ENCODE results near the gene MYPN.

DNA sequence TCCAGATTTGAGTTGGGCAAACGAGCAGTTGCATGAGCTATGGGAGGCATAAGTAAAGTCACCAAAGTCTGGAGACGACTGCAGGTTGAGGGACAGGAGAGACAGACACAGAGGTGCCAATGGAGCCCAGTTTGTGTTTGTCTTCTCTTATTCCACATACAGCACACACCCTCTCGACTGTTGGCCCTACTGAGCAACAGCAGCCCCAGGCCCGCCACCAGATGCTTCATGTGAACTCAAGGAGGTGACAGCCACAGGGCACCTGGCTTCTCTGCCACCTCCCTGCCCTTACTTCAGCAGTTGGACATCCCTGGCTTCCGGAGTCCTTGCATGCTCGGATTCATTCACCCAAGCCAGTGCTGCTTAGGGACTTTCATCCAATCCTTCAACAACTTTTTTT is 129.1 kb downstream of the MYPN start:
- TF ChIP-seq, protein P1, sequence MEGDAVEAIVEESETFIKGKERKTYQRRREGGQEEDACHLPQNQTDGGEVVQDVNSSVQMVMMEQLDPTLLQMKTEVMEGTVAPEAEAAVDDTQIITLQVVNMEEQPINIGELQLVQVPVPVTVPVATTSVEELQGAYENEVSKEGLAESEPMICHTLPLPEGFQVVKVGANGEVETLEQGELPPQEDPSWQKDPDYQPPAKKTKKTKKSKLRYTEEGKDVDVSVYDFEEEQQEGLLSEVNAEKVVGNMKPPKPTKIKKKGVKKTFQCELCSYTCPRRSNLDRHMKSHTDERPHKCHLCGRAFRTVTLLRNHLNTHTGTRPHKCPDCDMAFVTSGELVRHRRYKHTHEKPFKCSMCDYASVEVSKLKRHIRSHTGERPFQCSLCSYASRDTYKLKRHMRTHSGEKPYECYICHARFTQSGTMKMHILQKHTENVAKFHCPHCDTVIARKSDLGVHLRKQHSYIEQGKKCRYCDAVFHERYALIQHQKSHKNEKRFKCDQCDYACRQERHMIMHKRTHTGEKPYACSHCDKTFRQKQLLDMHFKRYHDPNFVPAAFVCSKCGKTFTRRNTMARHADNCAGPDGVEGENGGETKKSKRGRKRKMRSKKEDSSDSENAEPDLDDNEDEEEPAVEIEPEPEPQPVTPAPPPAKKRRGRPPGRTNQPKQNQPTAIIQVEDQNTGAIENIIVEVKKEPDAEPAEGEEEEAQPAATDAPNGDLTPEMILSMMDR (IDR thresholded peaks at IDR 0.05) = no peak
- TF ChIP-seq POLR2A (IDR thresholded peaks at IDR 0.05) = no peak
